A549 treated with CpdA at 1 μM for 4 hours (cell line): ENCODE results near the gene CATSPERZ. TPM values are rescaled to one million over a fixed set of nuclear protein-coding genes. Genes with fewer than 3 reads are reported as not detected.

ENCODE experiments used
- total RNA-seq: library from RNA; stranded (reverse); fragments of 200-300 nt; extraction: Qiagen RNA extraction; gene quantifications from 5 replicates; pipeline ENCODE4 v1.2.3, GENCODE V29; 2022; ENCODE audit warnings: low read depth

CATSPERZ gene
- total RNA-seq: 2.3 to 3.7 TPM (median 2.9 TPM) in 5 replicates

GRCh38 chr11:64299847-64300648 lies at the start of gene CATSPERZ:
CATSPERZ (plus strand) TSS chr11:64300358; CDS start chr11:64300411, 53 bp downstream.

GRCh38 chr11:64251016-64251752 lies 49.0 kb upstream of the CATSPERZ start, which contains the start of gene PLCB3:
PLCB3 (plus strand) TSS chr11:64251530; CDS start chr11:64251650, 120 bp downstream.

GRCh38 chr11:64284048-64284961 lies 15.9 kb upstream of the CATSPERZ start, which contains the start of gene BAD:
BAD (minus strand) TSS chr11:64284665; CDS start chr11:64284368, 297 bp downstream.

GRCh38 chr11:64284962-64285884 lies 14.9 kb upstream of the CATSPERZ start, which contains the start of gene GPR137:
GPR137 (plus strand) TSS chr11:64285848; CDS start chr11:64286525, 677 bp downstream.

GRCh38 chr11:64291262-64291751 lies 8.9 kb upstream of the CATSPERZ start, which contains the start of gene KCNK4:
KCNK4 (plus strand) TSS chr11:64291302; CDS start chr11:64293019, 1,717 bp downstream.

GRCh38 chr11:64305075-64305690 lies 5.0 kb downstream of the CATSPERZ start, which contains the start of gene ESRRA:
ESRRA (plus strand) TSS chr11:64305524; CDS start chr11:64307180, 1,656 bp downstream.

GRCh38 chr11:64317325-64317960 lies 17.3 kb downstream of the CATSPERZ start, which contains the start of gene TRMT112:
TRMT112 (minus strand) TSS chr11:64317559; CDS start chr11:64317526, 33 bp downstream.

GRCh38 chr11:64317961-64318765 lies 18.0 kb downstream of the CATSPERZ start, which contains the start of gene PRDX5:
PRDX5 (plus strand) TSS chr11:64318121; CDS start chr11:64318216, 95 bp downstream.

GRCh38 chr11:64339754-64340408 lies 39.7 kb downstream of the CATSPERZ start, which contains the start of gene CCDC88B:
CCDC88B (plus strand) TSS chr11:64340204; CDS start chr11:64340267, 63 bp downstream.

Other genes starting within 250 kb of the CATSPERZ start
- 7.6 to 13.8 TPM (median 13.3 TPM) in 5 replicates for gene MACROD1, start 134.2 kb upstream of the CATSPERZ start, total RNA-seq
- gene STIP1, start 114.2 kb upstream of the CATSPERZ start, total RNA-seq: 265 to 294 TPM (median 293 TPM) in 5 replicates
- gene FERMT3, start 93.6 kb upstream of the CATSPERZ start, total RNA-seq: 1.6 to 4.1 TPM (median 2.1 TPM) in 5 replicates
- gene TRPT1, start 74.2 kb upstream of the CATSPERZ start, total RNA-seq: 18.6 to 27.7 TPM (median 26.4 TPM) in 5 replicates
- gene NUDT22, start 74.1 kb upstream of the CATSPERZ start, total RNA-seq: 28.5 to 44.9 TPM (median 38.1 TPM) in 5 replicates
- gene DNAJC4, start 69.8 kb upstream of the CATSPERZ start, total RNA-seq: 19.4 to 21.3 TPM (median 20.1 TPM) in 5 replicates
- 35.7 to 54.5 TPM (median 51.4 TPM) in 5 replicates for gene VEGFB, start 65.8 kb upstream of the CATSPERZ start, total RNA-seq
- gene FKBP2, start 59.3 kb upstream of the CATSPERZ start, total RNA-seq: 125 to 150 TPM (median 146 TPM) in 5 replicates
- gene PPP1R14B, start 53.4 kb upstream of the CATSPERZ start, total RNA-seq: 208 to 393 TPM (median 373 TPM) in 5 replicates
- 16.6 to 24.0 TPM (median 21.3 TPM) in 5 replicates for gene PLCB3, start 48.8 kb upstream of the CATSPERZ start, total RNA-seq
- gene BAD, start 15.7 kb upstream of the CATSPERZ start, total RNA-seq: 72.9 to 105 TPM (median 99.7 TPM) in 5 replicates
- 32.8 to 51.3 TPM (median 49.8 TPM) in 5 replicates for gene GPR137, start 14.5 kb upstream of the CATSPERZ start, total RNA-seq
- 0.07 to 0.24 TPM in 2 of 5 replicates, not detected in the others for gene KCNK4, start 9.1 kb upstream of the CATSPERZ start, total RNA-seq
- gene ESRRA, start 5.2 kb downstream of the CATSPERZ start, total RNA-seq: 43.1 to 65.2 TPM (median 62.7 TPM) in 5 replicates
- gene TRMT112, start 17.2 kb downstream of the CATSPERZ start, total RNA-seq: 399 to 480 TPM (median 435 TPM) in 5 replicates
- gene PRDX5, start 17.8 kb downstream of the CATSPERZ start, total RNA-seq: 370 to 514 TPM (median 489 TPM) in 5 replicates
- gene CCDC88B, start 39.8 kb downstream of the CATSPERZ start, total RNA-seq: 10.8 to 13.4 TPM (median 12.2 TPM) in 5 replicates
- 54.4 to 70.5 TPM (median 64.5 TPM) in 5 replicates for gene RPS6KA4, start 58.8 kb downstream of the CATSPERZ start, total RNA-seq